ENCODE measurements around the gene RAB30. TPM values are rescaled to one million over a fixed set of nuclear protein-coding genes. Genes with fewer than 3 reads are reported as not detected.

The RAB30 gene
- total RNA-seq, 1 donor from 2014 or later, result 7.2 TPM

DNA sequence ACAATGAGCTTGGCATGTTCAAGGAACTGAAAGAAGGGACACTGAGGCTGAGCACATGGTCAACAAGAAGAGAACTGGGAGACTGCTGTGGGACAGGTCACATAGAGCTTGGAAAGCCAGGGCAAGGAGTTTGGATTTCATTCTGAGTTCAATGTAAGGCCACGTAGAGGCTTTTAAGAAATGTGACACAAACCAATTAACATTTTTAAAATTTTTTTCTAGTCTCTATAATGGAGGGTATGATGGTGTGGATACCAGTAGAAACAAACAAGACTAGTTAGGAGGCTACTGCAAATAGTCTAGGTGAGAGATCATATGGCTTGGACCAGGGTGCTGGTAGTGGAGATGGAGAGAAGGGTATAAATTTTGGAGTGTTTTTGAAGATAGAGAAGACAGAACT is 56.7 kb downstream of the RAB30 start:
- intact Hi-C loops (cut with micrococcal nuclease), result no loop called here

DNA sequence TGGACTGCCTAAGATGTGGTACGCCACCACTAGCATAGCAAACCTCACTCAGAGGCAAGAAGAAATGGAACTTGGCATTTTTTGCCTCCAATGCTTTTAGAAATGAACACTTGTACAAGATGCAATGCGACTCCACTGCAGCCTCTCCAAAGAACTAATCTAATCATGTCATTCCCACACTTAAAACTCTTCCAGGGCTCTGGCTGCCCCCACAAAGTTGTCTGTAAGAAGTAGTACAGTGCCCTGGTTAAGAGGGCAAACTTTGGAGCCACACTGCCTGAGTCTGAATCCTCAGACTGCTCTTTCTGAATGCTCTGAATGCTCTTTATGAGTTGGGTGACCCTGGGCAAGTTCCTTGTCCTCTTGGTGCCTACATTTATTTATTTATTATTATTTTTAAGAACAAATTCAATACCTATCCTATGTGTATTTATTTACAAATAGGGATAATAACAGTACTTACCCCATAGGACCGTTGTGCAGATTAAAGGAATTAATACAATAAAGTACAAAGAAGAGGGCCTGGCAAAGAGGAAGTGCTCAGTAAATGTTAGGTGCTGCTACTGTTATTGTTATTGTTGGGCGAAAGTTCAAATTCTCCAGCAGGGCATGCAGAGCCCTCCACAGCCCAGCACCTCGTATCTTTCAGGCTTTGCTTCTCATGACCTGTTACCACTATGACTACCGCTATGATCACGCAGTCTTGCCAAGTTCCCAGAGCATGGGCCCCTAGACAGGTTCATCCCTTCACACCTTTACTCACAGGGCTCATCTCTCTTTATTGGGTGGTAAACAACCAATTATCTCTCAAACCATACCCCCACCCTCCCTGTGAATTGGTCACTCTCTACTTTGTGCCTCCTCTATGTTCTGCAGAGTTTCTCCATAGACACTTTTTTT is 59.3 kb downstream of the RAB30 start:
- intact Hi-C loops (cut with micrococcal nuclease), result no loop called here

DNA sequence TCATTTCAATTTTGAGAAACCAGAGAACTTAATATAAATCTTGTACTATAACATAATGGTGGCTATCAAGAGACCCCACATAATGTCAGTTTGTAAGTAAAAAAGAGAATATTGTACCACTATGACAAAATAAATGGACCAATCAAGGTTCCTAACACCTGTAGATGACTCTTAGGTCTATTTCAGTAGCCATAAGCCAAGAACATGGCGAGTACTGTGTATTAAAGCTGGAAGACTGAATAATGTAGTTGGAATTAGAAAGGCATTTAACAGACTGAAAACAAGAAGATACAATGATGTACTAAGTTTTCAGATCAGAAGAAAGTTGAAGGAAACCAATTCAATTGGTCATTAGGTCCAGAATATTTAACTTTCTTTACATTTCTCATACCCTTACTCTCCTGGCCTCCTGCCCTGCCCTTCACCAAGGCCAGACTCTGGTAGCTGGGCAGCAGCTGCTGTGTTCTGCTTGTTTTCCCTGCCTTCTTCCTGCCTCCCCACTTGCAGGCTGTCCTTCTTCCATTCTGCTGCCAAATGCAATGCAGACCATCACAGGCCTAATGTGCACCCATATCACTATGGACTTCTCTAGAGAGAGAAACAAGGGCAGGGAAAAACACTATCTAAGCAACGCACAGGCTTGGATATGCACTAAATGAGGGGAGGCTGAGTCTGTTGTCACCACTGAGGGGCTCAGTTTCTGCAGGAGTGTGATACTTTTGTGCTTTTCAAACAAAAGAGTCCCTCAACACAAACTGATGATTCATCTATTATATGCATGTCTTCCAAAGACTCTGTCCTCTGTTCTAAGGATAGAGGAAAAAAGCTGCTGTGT is 60.1 kb downstream of the RAB30 start:
- intact Hi-C loops (cut with micrococcal nuclease), result no loop called here

DNA sequence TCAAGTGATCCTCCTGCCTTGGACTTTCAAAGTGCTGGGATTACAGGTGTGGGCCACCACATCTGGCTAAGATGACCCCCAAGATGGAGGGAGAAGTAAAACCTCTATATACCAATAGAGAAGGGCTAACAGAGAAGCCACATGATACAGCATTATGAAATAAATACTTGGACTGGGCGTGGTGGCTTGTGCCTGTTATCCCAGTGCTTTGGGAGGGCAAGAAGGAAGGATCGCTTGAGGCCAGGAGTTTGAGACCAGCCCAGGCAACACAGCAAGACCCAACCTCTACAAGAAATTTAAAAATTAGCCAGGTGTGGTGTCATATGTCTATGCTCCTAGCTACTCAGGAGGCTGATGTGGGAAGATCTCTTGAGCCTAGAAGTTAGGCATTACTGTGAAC is 61.7 kb downstream of the RAB30 start:
- intact Hi-C loops (cut with micrococcal nuclease), result loop anchor here (5.0 kb wide), 1 partner anchor 88 kb away; no protein-coding TSS in a partner anchor

DNA sequence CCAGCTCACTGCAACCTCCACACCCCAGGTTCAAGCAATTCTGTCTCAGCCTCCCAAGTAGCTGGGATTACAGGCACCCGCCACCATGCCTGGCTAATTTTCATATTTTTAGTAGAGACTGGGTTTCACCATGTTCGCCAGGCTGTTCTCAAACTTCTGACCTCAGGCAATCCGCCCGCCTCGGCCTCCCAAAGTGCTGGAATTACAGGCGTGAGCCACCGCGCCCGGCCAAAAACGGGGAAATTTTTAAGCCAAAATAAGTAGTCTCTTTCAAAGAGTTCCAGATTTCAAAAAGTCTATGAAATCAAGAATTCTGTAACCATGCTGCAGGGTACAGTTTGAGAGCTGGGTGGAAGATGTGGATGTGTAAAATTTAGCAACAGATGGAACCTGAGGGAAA is 62.6 kb downstream of the RAB30 start:
- intact Hi-C loops (cut with micrococcal nuclease), result loop anchor here (5.0 kb wide), 1 partner anchor 87 kb away; no protein-coding TSS in a partner anchor

DNA sequence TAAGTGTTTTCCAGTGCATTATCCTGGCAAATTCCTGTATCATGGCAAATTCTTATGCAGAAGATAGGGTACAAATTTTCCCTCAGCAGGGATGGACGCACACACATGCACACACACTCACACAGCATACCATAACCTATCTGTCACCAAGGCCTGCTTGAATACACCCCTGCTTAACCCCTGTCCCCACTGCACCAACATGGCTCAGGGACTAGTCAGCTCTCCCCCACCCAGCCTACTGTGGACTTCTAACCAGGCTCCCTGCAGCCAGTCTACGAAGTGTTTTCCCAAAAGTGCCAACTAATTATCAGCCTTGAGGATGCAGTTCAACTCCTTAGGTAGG is 63.1 kb downstream of the RAB30 start:
- intact Hi-C loops (cut with micrococcal nuclease), result loop anchor here (5.0 kb wide), 1 partner anchor 86 kb away; no protein-coding TSS in a partner anchor

- intact Hi-C loops (cut with micrococcal nuclease), result loop anchor here (1.0 to 5.0 kb wide), 6 partner anchors 47 to 146 kb away; partner anchors contain the start of gene RAB30
Observed at GRCh38 chr11:83007909-83008580, 63.7 kb downstream of the RAB30 start.

GRCh38 chr11:83007477-83007876 is 64.2 kb downstream of the RAB30 start:
- intact Hi-C loops (cut with micrococcal nuclease), result loop anchor here (1.0 to 5.0 kb wide), 6 partner anchors 47 to 147 kb away; partner anchors contain the start of gene RAB30

DNA sequence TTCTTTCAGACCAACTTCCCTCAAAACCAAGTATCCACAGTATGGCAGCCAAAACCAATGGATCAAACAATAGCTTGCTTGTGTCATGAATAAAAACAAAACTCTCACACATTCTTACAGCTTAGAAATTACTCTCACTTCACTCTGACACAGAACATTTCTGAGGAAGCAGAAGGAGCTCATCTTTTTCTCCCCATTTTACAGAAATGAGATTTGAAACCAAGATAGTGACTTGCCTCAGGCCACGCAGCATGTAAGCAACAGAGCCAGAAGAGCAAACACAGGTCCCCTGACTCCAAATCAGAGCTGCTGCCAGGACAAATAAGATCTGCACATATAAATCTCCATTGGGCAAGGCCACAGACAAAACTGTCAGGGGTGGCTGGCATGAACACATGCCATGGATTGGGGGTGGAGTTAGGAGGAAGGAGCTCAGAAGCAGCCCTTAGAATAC is 64.8 kb downstream of the RAB30 start:
- intact Hi-C loops (cut with micrococcal nuclease), result loop anchor here (1.0 to 5.0 kb wide), 6 partner anchors 47 to 147 kb away; partner anchors contain the start of gene RAB30

- intact Hi-C loops (cut with micrococcal nuclease), result loop anchor here (2.0 to 5.0 kb wide), 2 partner anchors 20 to 83 kb away; no protein-coding TSS in a partner anchor
Observed at GRCh38 chr11:83004746-83005556, 66.7 kb downstream of the RAB30 start.

- intact Hi-C loops (cut with micrococcal nuclease), result no loop called here
Observed at GRCh38 chr11:83002522-83002921, 69.2 kb downstream of the RAB30 start.

- intact Hi-C loops (cut with micrococcal nuclease), result no loop called here
Observed at GRCh38 chr11:83002053-83002452, 69.6 kb downstream of the RAB30 start.

DNA sequence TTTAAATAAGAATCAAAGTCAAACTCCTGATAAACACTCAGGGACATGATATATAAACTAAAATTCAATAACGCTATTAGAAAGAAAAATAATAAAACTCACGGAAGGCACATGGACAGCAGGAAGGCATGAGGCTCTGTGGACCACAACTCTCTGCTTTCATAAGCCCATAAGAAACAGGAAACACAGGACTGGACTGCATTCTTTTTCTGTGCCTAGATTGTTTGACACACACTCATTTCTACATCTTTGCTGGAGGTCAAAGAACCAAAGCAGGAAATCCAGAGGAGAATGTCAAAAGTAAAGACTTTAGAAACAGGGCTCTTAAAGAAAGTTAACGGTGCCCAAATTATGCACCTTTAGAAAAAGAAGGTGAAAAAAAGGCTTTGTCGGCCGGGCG is 71.3 kb downstream of the RAB30 start:
- intact Hi-C loops (cut with micrococcal nuclease), result no loop called here

GRCh38 chr11:82999232-82999631 is 72.5 kb downstream of the RAB30 start:
- intact Hi-C loops (cut with micrococcal nuclease), result no loop called here

GRCh38 chr11:82998697-82999096 is 73.0 kb downstream of the RAB30 start:
- intact Hi-C loops (cut with micrococcal nuclease), result no loop called here

GRCh38 chr11:82996966-82997606 is 74.6 kb downstream of the RAB30 start:
- intact Hi-C loops (cut with micrococcal nuclease), result loop anchor here (1.0 kb wide), 1 partner anchor 74 kb away; the partner anchor contains the start of gene RAB30

- intact Hi-C loops (cut with micrococcal nuclease), result loop anchor here (1.0 kb wide), 1 partner anchor 75 kb away; the partner anchor contains the start of gene RAB30
Observed at GRCh38 chr11:82995754-82996398, 75.8 kb downstream of the RAB30 start.

GRCh38 chr11:82995235-82995634 is 76.5 kb downstream of the RAB30 start:
- intact Hi-C loops (cut with micrococcal nuclease), result no loop called here

- intact Hi-C loops (cut with micrococcal nuclease), result no loop called here
Observed at GRCh38 chr11:82994604-82995230, 77.0 kb downstream of the RAB30 start.
